GM21576 (cell line): ENCODE measurements around the gene KIAA0825.
"Not testable (repeated sequence)": the region's sequence is repeated elsewhere in the genome, so short reads cannot be mapped to it uniquely, and the experiment has no call there.

ENCODE experiments used
- ATAC-seq: cut with Tn5 transposase; IDR thresholded peaks from one replicate; pipeline ENCODE4 v1.9.1; 2021; ENCODE audit warnings: mild to moderate bottlenecking, moderate library complexity; ENCODE audit not compliant: unreplicated experiment

KIAA0825 gene

GRCh38 chr5:94595281-94595840, 23.0 kb downstream of the KIAA0825 start:
- no peak for ATAC-seq

DNA sequence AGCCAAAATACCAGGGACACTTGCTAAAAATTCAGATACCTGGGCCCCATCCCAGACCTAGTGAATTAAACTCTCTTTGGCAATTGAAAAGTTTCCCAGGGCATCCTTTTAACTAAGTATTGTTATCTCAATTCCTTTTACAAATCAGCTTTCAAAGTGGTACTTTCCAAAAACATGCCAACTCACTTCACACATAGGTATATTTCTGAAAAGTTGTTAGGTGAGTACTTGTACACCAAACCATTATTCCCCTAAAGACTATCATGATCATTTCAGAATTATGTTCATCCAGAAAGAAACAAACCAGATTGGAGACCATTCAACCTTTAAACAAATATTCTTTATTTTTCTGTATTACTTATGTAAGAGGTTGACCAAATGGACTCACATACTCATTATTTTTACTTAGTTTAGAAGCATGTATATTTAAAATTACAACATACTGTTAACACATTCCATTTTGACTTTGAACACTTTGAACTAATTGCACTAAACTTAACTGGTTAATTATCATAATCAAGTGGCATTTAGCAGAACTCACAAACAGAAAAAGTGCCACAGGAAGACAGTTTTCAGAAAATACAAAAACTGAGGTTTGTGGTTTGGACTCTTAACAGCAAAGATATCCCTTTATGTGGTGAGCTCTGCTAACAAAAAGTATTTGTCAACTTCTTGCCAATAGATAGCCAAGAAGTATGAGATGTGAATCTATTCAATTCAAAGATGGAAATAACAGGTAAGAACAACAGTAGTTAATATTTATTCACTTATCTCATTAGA, 40.7 kb downstream of the KIAA0825 start:
- ATAC-seq = peak; percentile 92

- no peak for ATAC-seq
These were observed 43.2 kb downstream of the KIAA0825 start for GRCh38 chr5:94575196-94575595.

DNA sequence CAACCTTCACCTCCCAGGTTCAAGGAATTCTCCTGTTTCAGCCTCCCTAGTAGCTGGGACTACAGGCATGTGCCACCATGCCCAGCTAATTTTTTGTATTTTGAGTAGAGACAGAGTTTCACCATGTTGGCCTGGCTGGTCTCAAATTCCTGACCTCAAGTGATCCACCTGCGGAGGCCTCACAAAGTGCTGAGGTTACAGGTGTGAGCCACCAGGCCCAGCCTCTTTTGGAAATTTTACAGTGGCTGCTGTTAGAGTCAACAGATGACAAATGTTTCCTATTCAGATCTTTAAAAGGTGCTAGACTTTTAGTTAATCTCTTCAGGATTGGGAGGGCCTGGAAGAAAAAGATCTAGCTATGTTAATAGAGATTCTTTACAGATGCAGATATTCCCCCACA, 45.1 kb downstream of the KIAA0825 start:
- not testable (repeated sequence) for ATAC-seq

DNA sequence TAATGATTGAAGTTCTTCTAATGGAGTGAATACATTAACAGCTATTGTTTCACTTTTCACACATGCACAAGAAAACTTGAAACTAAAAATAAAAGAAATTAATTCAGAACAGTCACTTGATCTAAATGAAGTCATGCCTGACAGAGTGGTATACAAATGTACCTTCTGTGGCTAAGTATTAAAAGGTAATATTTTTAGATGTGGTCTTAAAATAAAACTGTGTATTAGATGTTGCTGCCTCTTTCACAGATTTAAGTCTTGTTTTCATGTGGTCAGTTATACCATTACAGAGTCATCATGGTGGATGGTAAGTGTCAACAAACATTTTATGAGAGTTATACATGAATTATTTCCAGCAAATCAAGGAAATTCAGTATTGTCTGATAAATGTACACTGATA, 47.0 kb downstream of the KIAA0825 start:
- no peak for ATAC-seq

DNA sequence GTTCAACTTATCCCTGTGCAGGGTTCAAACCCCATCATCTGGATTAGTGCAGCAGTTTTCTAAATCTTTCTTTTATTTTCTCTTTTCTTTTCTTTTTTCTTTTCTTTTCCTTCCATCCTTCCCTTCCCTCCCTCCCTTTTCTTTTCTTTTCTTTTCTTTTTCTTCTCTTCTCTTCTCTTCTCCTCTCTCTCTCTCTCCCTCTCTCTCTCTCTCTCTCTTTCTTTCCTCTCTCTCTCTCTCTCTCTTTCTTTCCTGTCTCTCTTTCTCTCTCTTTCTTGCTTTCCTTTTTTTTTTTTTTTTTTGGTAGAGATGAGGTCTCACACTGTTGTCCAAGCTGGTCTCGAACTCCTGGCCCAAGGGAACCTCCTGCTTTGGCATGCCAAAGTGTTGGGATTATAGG, 53.6 kb downstream of the KIAA0825 start:
- no peak for ATAC-seq

DNA sequence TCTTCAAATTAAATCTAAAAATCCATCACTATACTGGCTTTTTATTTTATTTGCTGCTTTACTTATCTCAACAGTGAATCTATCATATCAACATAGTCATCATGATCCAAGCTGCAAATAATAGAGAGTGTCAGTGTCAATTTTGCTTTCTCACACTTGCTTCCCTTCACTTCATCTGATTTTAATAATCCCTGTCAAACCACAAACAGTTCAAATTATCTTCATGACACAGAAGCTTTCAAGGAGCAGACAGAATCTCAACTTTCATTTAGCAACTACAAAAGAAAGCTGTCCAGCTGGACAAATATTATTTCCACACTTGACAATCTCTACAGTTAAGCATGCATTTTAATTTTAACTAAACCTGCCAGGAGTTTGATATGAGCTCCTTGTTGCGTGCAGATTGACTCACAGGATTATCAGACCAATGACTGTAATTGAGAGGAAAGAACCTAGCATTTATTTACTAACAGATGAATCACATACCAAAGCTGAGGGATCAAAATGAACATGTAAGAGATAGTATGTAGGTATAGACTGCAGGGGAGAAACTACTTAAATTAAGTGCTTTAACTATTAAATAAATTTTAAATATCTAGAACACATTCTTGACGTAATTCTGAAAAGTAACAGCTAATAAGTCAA, 56.0 kb downstream of the KIAA0825 start:
- ATAC-seq = no peak

- no peak for ATAC-seq
These were observed 60.4 kb downstream of the KIAA0825 start for GRCh38 chr5:94558028-94558427.

GRCh38 chr5:94551858-94552257, 66.5 kb downstream of the KIAA0825 start:
- no peak for ATAC-seq

DNA sequence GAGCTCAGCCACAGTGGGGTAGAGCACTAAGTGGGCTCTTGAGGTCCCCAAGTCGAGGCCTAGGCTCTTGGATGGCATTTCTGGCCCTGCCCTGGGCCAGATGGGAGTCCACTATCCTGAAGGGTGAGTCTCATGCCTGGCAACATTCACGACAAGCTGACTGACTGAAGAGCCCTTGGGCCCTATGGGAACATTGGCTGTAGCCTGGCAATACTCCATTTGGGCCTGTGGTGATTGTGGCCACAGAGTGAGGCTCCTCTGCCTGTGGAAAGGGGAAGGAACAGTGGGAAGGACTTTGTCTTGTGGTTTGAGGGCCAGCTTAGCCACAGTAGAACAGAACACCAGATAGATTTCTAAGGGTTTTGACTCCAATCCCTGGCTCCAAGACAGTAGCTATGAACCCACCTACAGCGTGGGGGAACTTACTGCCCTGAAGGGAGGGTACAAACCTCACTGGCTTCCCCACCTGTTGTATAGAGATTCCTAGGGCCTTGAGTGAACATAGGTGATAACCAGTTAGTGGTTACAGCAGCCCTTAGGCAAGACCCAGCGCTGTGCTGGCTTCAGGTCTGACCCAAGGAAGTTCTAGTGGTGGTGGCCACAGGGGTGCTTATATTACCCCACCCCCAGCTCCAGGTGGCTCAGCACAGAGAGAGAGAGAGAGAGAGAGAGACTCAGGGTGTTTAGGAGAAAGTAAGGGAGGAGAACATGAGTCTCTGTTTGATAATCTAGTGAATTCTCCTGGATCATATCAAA, 72.4 kb downstream of the KIAA0825 start:
- ATAC-seq = no peak

DNA sequence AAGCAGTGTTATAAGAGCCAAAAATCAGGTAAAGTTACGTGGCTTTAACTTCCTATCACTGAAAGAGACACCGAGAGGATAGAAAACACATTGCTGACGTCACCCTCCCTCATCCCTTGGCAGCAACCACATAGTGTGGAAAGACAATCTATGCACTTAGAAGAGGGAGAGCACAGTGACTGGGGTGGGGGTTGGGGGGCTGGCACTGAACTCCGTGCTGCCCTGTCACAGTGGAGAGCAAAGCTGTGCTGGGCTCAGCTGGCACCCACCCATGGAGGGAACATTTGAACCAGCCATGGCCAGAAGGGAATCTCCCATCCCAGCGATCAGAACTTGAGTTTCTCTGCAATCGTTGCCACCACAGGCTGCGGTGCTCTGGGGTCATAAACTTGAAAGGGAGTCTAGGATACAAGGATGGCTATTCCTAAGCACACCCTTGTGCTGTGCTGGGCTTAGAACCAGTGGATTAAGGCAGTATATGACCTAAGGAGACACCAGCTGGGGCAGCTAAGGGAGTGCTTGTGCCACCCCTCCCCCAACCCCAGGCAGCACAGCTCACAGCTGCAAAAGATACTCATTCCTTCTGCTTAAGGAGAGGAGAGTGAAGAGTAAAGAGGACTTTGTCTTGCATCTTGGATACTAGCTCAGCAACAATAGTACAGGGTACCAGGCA, 73.4 kb downstream of the KIAA0825 start:
- ATAC-seq = no peak

DNA sequence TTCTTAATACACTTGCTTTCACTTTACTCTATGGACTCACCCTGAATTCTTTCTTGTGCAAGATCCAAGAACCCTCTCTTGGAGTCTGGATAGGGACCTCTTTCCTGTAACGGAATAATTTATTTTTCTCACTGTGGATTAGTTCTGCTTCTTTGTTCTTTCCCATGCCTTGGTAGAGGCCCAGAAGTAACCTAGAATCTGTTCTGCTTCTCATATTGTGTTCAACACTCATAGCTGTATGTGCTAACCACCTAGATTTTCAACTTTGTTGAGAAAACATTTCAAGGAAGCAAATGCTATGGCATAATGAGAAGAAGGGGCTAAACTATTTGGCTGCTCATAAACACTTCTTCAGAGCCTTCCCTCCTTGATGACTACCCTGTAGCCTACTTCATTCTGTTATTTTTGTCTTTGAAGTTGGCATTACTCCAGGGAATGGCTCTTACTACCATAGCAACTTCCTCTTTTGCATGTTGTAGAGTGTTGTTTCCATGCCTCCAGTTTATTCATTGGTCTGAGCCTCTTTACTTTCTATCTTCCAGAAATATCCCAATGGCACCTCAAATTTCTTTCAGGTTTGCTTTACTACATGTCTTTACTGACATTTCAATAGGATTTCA, 74.3 kb downstream of the KIAA0825 start:
- no peak for ATAC-seq

GRCh38 chr5:94540856-94541494, 77.4 kb downstream of the KIAA0825 start:
- ATAC-seq = no peak

DNA sequence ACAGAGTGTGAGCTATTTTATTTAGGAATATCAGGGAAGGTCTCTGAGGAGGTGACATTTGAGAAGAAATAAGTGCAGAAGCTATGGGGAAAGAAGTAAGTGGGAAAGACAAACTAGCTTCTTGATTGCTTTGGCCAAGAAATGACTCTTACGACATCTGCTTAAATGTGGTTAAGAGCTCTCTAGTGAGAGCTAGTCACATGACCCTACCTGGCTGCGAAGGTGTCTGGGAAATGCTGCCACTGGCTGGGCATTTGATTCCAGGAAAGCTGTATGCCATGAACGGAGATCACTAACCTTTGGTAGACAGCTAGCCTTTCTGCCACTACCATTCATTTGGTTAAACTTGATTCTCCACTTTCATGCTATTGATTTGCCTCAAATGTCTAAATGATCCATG, 80.1 kb downstream of the KIAA0825 start:
- no peak for ATAC-seq

DNA sequence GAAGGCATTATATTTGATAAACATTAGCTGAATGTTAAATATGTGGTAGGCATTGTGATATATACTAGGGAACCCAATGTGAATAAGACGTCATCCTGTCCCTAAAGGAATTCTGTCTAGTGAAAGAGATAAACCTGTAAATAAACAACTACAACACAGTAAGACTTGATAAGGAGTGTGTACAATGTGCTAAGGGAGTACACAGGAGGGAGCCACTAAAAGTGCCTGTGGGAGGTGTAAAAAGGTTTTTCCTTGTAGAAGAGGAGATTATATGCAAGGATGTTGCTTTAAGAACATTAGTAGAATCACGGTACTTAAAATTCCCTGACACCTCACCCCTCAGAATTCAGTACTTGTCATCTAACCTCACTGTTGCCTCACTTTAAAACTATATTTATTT, 91.7 kb downstream of the KIAA0825 start:
- no peak for ATAC-seq

- peak; percentile 87 for ATAC-seq
These were observed 93.3 kb downstream of the KIAA0825 start for GRCh38 chr5:94524841-94525697.

- ATAC-seq = no peak
These were observed 95.4 kb downstream of the KIAA0825 start for GRCh38 chr5:94523018-94523417.

- no peak for ATAC-seq
These were observed 96.3 kb downstream of the KIAA0825 start for GRCh38 chr5:94522117-94522516.
